NCI-H2171 (cell line): Measurements from ENCODE around the gene CD96.

ENCODE experiments used
- DNase-seq: peaks from one replicate; lab custom pipeline; 2025; lab: John Stamatoyannopoulos, UW

The CD96 gene

DNA sequence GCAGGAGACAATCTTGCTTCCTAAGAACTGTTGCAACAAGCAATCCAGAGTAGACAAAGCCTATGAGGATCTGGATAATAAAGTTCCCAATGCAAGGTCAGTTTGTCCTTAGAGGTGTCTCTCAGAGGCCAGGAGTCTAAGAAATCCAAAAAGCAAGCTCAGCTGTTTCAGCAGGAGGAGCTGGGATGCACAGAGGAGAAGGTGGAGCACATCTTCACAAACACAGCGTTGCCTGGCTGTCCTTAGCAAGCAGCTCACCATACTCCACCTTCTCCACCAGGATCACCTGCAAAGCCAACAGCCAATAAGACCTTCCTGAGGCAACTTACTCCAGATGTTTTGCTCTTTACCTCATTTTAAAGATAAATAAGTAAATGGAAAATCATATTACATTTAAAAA, 52.8 kb downstream of the CD96 start:
- DNase-seq, result no peak

DNA sequence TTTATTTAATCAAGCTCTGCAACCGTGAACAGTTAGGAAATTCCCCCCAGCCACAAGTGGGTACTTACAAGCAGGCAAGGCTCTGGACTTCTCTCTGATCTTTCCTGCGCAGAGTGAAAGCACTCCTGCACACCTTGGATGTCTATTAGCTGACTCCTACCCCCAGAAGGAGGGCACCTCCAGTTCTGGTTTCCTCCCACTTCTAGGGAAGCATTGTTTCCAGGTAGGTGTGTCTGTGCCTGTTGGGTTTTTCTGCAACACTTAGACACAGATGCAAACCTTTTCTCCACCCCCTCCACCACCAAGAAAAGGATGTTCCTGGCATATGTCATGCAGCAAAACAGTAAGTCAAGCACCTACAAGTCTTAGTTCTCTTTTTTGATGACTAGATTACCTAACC, 53.2 kb downstream of the CD96 start, which contains the start of gene ZBED2:
Gene ZBED2, minus strand, starts transcription at position 115 of the 400 bp plus-strand sequence. CDS start 1,145 bp downstream, outside the sequence.
- no peak for DNase-seq

DNA sequence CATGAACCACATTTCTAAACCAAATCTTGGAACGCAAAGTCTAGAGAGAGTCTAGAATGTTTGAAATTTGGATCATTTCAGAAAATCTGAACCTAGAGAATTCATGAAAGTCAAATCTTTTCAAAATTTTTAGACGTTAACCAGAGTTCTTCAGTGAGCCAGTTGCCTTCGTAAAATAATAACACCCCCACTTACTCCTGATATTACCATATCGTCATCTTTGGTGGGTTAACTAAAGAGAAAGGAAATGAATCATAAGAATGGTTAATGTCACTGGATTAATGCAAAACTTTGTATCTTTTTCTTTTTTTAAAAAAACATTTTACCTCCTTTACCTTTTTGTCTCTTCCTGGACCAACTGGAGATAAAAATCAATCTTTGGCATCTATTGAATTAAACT, 54.3 kb downstream of the CD96 start:
- DNase-seq, result no peak

DNA sequence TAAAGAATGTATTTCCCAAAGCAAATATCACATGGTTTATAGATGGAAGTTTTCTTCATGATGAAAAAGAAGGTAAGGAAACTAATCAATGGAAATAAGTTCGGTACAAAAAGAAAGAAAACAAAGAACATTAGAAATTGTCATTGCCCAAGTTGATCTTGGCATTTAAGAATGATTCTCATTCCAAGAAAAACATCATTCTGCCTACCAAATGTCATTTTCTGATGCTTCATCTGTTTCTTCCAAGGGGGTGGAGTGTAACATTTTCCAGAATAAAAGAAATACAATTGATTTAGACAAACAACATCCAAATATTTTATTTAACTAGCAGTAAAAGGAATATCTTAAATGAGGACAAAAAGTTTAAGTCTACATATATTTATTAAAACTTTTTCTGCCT, 56.1 kb downstream of the CD96 start:
- no peak for DNase-seq

DNA sequence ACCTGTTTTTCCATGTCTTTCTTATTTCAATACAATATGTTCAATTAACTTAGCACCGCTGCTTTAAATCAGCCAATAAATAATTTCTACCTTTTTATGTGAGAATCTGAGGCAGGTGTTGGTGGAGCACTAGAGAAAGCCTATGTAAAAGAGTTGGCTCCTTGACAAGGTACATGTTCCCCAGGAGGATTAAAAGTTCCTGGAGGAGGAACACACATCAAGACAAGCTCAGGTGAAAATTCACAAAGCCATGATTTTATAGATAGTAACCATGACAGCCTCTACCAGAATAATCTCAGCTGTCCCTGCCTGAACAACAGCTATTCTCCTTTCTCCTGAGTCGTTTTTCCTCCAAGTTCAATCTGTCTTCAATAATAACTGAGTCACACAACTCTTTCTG, 56.6 kb downstream of the CD96 start:
- no peak for DNase-seq

DNA sequence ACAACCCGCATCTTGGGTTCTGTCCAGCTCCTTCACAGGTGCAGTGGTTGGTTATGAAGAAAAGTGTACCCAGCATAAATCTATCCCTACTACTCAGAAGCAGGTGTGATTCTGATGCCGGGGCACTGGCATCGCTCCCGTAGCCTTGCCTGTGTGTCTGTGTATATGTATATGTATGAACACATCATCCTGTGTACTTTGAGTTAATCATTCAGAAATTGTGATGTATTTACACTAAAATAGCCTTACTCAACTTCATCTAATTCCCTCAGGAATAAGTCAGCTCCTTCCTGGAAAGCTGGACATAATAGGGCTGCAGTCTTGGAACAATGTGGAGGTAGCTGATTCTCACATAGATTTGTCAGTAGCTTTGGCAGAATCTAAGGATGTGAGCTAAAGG, 59.8 kb downstream of the CD96 start:
- no peak for DNase-seq

DNA sequence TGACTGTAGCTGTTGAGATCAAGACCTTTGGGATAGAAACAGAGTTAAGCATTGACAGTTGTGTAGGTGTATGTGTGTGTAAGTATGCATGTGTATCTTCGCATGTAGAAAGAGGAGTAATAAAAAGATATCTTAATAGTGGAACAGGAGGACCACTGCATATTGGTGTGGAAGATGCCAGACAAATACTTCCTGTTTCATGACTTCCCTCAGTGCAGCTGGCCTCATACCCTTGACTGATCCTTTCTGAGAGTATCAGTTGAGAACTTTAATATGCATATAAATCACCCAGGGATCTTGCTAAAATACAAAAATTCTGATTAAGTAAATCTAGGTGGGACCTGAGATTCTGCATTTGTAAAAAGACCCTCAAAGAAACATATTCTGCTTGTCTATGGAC, 61.7 kb downstream of the CD96 start:
- no peak for DNase-seq

DNA sequence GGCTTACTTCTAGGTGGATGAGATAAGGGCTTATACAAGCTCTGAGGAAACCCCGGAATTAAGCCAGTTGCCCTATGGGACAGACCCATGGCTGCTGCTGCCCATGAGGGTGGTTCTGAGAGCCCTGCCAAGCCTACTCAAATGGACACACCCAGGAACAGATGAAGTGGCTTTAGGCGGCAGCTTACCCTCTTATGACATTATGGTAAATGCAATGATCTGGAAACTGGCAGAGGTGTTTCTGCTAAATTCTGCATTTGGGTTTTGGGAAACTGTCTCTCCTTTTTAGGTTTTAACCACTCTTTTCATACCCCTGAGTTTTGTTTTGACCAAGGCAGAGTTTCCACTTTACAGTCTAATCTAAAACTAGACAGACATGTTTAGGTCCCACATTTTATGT, 62.1 kb downstream of the CD96 start:
- DNase-seq, result no peak

DNA sequence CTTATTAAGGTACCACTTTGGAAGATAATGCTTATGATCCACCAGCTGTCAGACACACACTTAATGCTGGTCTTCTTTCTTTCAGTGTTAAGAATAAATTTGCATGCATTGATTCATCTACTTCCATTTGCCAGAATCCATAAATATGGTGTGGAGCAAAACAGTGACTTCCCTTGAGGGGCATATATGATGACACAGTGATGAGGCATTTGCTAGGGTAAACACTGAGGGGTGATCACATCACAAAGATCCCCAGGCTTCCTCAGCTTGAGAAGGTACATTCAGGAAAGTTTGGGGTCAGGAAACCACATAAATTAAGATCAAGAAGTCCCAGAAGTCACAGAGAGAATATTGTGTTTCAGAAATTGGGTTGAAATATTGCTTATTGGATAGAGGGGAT, 63.0 kb downstream of the CD96 start:
- no peak for DNase-seq

DNA sequence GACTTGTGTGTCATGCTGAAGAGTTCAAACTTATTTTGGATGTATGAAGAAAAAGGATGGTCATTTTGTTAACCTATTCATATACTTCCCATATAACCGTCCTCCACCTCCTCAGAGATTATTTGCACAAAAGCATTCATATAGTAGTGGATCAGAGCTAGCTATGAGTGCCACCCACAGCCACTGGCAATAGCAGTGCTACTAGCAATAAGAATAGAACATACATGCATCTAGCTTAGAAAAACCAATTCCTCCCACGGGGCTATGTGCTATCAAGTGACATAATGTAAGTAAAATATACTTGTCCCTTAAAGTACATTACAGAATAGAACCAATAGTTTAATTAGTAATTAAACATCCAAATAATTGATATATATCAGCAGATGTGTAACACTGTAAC, 63.5 kb downstream of the CD96 start:
- DNase-seq, result no peak

DNA sequence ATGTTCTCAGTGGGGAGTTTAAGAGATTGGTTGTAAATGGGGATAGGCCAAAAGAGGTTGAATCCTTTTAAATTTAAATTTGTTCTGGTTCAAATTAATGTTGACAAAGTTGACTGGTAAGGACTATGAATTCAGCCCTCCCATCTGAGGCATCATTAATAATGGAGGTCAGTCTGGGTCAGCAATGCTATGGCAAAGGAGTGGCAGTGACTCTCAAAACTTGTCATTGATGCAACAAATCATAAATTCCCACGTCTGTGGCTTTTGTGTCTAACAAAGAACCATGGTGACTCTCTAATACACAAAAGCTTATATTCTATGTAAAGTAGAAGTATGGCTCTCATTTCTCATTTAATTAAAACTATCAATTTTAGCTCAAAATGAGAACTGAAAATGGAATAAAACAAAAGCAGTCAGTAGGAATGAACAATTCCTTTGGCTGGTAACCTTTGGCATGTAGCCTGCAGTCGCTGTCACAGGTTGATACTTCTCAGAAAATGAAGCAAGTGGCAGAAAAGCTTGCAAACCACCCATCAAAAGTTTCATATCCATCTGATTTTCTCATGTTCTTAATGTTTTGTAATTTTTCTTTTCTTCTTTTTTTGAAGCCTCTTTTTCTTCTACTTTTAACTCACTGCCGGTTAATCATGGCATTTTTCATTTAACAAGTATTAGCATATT, 65.4 kb downstream of the CD96 start:
- no peak for DNase-seq

DNA sequence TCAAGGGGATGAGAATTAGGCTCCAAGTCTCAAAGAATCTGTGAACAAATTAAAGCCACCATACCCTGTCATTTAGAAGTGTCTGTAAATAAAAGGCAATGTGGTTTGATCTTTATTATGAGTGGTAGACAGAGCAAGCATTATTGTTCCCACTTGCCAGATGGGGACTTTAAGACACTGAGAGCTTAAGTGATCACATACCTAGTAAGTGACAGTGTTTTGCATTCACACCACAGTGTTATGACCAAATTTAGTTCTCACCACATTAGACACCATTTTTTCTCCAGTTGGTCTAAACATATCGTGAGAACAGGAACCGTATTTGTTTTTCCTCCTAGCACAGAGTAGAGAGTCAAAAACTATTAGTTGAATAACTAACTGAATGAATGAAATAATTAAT, 66.4 kb downstream of the CD96 start:
- DNase-seq, result no peak

DNA sequence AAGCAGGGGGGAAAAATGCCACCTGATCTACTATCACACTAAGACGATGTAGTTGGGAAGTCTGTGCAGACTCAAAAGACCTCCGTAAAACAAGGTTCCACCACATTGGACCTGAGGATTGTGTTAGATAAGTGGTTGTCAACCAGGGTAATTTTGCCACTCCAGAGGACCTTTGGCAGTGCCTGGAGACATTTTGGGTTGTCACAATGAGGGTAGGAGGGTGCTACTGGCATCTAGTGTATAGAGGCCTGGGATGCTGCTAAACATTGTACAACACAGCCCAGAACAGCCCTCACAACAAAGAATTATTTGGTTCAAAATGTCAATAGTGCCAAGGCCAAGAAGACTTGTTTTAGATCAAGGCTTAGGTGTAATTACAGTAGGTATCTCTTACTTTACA, 67.7 kb downstream of the CD96 start:
- DNase-seq, result no peak

DNA sequence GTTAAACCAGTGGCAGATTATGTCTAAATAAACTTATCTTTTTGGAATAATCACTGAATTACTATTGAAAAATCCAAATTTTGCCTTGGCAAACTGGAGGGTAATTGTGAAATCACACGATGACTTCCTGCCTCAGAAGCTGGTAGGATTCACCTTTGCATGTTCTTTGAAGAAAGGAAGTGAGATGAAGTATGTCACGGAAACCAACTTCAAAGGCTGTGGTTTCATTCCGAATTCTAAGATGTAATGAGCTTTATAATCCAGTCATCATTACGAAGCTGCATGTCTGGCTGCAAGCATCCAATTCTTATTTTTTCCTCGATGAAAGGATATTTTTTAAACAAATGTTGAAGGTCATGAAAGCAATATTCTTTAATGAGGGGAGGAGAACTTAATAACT, 68.2 kb downstream of the CD96 start:
- DNase-seq, result no peak

DNA sequence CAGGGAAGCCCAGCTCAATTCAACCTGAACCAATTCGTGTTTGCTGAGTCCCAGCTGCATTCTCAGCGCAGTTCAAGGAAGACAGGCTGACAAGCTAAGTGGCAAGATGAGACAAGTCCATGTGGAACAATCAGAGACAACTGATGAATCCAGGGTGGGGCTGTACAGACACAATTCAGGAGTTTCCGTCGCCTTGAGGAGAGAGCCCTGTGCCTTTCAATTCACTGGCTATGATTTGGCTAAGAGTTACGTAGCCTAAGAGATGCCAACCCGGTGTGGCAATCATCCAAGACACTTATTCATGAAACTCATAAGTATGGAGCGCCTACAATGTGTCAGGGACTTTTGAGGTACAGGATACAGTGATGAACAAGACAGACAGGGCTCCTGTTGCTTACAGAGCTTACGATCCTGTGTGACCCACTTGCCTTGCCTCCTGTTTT, 68.6 kb downstream of the CD96 start:
- DNase-seq, result peak; percentile 20

DNA sequence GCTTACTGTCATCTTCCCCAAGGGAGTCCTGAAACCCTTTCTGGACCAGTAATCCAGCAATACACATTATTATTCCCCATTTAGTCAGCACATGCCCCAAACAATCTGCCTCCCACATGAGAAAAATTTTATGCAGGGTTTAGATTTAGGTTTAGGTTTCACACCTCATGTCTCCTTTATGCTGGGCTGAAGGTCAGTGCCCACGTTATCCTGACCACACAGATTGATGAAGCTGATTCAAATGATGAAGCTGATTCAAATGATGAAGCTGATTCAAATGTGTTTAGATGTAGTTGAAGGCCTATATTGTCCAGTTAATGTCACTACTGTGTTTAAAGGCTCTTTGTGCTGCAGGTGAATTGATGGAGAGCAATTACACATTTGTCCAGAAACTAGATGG, 71.3 kb downstream of the CD96 start:
- DNase-seq, result no peak

DNA sequence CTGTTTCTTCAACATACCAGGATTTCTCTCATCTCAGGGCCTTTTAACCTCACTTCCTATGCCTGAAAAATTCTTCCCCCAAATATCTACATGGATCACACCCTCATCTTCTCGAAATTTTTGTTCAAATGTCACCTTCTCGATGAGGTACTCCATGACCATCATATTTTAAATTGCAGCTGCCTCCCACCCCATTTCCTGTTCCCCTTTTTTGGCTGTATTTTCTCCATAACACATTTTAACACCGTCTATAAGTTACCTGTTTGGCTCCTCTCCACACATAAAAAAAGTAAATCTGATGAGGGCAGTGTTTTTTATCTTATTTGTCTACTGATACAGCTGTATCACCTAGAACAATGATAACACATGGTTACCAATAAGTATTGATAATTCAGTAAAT, 73.9 kb downstream of the CD96 start:
- DNase-seq, result no peak

DNA sequence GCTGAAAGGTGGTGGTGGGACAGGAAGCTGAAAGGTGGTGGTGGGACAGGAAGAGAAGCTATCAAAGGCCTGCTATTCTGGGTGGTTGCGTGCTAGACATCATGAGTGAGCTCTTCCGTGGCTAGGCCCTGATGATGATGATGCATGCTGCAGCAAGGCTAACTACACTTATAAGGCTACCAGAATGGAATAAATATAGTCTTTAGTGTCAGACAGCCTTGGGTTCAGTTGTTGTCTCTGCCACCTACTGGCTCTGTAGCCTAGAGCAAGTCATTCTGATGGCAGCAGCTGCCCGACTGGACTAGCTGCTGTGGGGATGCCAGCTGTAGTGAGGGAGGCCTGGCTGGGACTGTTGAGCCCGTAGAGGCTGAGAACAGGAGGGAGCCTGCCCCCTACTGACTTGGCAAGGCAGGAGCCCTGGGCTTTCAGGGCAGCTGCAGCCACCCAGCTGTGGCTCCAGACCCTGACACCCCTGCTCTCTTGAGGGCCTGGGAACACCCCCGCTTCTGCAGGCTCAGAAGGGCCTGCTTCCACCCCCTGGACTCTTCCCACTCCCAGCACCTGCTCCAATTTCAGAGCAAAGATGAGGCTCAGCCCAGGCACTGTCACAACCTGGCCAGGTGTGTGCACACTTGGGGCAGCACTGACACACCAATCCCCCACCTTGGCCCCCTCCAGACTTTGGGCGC, 74.6 kb downstream of the CD96 start:
- DNase-seq, result no peak

DNA sequence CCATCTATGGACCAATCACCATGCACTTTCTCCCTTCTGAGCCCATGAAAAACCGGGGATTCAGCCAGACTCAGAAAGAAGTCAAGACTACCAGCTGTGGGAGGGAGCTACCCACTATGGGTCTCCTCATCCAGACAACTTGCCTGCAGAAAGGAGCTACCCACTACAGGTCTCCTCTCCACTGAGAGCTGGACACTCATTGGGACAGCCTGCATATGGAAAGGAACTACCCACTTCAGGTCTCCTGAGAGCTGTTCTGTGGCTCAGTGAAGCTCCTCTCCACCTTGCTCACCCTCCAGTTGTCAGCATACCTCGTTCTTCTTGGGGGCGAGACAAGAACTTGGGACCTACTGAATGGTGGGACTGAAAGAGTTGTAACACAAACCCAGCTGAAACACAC, 75.4 kb downstream of the CD96 start:
- DNase-seq, result no peak

DNA sequence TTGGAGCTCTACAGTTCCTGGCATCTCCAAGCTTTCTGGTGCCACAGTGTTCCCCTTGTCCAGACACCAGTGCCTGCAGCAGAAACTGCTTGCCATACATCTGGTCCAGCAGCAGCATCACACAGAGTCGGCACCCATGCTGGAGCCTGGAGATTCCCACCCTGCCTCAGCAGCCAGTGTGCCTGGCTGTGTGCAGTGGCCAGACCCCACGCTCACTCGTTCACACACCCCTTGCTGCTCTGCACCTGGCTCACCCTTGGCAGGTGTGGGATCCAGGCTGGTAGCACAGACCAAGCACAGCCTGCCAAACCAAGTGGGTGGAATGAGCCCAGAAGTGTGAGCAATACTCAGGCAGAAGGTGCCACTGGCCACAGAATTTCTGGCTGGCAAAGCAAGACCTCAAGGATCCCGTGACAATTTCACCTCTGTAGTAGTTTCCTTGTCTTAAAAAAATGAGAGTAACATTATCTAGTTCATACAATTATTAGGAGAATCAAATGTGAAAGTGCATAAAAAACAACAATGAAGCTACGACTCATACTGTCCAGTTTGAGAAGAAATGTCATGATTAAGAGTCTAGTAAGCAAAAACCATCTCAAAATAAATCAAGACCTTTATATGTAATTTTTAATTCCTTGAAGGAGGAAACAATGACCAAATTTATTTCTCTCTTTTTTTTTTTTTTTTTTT, 76.1 kb downstream of the CD96 start:
- no peak for DNase-seq

DNA sequence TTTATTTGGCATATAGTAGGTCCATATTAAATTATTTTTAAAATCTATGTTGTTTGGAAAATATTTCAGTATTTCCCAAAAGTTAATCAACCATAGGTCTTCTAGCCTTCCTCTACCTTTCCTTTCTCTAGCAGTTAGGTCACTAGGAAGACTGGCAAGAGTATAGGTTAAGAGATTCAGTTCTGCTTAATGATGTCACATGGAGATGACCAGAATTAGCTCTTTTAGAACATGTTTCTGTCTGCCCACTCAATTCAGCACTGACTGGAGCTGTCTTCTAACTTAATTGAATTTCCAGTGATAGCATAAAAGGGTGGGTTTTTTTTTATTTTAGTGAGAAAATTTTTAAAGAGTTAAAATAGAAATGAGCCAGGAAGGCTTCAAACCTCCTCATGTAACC, 76.9 kb downstream of the CD96 start:
- DNase-seq, result no peak

DNA sequence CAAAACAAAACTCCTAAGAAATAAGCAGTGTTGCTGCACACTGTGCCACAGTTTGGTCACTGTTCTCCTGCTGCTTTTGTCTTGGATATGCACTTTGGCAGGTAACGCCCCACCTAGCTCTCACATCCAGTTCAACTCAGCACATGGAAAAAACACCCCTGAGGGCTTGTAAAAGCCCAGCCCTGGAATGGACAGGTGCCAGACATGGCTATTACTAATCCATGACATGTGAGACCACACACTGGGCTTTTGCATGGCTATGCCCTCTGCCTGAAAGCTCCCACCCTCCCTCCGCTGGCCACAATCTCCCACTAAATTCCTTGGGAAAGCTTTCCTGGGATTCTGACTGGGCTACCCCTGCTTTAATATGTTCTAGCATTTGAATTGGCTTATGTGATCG, 77.8 kb downstream of the CD96 start:
- DNase-seq, result no peak

DNA sequence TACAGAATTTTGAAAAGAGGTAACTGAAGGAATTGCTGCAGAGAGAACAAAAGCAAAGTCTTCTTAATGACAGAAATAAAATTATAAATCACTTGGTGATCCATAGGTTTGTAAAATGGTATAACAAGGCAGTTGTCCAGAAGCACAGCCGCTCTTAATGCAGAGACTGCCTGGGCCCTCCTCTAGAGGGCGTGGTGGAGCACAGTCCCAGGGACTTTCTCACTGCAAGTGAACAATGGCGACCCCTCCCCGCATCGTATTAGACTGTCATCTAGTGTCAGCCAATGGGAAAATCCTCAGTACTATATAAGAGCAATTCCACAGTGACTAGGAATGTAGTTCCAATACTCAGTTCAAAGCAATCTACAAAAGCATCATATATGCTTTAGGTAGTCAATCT, 79.5 kb downstream of the CD96 start:
- DNase-seq, result no peak
